HG02938 (cell line): ENCODE data around the gene MRPS10.
"Not testable (repeated sequence)": the region's sequence is repeated elsewhere in the genome, so short reads cannot be mapped to it uniquely, and the experiment has no call there.

Experiments used
- ATAC-seq: cut with Tn5 transposase; IDR thresholded peaks from one replicate; pipeline ENCODE4 v1.9.1; 2021; ENCODE audit warnings: mild to moderate bottlenecking, moderate library complexity; ENCODE audit not compliant: unreplicated experiment

MRPS10 gene

DNA sequence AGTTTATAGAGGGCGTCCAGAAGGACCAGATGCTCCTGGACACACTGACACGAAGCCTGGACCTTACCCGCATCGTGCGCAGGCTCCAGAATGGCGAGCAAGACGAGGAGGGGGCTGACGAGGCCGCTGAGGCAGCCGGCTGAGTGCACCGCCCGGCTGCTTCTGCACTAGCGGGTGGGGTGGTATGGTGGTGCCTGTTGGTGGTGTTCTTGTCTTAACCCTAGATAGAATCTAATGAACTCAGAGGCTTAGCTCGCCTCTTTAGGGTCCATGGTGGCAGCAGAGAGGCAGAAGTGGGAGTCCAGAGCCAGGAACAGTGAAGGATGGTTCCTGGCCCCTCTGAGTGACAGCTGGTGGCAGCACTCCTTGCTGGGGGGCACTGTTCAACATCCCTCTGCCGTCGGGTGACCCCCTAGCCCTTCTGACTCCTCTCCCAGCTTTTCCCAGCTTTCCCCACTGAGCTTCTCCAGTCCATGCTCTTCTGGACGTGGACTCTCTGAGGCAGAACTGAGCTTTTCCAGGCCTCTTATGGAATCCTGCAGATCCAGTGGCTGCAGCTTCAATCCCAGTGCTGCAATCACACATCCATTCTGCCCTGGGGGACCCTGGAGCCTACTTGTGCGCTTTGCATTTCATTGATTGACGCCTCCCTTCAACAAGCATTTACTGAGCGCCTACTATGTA, 38.3 kb downstream of the MRPS10 start:
- ATAC-seq = no peak

DNA sequence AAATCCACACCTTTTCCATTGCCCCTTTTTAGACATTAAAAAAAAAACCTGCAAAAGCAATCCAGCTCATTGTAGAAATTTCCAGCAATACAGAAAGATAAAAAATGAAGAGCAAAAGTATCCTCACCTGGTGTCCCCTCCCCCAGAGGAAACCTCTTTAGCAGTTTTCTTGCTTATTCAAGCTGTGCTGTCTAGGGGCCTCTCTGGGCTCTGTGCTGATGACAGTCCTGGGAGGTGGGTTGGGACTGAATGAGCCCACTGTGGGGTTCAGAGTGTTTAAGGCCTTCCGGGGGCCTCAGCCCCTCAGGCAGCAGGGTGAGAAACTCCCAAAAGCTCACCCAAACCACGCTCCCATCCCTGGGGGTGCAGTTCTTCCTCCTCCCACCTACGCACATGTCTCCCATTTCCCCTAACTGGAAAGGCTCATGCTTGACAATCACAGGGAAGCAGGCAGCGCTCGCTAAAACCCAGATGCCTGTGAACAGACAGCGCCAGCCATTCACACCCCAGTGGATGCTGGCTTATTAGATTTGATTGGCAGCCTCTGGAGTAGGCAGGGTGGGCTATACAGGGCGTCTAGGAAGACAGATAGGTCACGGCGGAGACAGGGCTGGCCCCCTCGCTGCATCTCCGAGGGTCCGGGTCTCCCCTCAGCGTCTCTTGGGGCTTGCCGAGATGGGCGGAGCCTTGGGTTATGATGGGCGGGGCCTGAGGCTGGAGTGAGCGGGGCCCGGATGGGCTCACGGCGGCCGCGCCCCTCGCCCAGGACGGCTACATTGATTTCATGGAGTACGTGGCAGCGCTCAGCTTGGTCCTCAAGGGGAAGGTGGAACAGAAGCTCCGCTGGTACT, 39.9 kb downstream of the MRPS10 start:
- no peak for ATAC-seq

DNA sequence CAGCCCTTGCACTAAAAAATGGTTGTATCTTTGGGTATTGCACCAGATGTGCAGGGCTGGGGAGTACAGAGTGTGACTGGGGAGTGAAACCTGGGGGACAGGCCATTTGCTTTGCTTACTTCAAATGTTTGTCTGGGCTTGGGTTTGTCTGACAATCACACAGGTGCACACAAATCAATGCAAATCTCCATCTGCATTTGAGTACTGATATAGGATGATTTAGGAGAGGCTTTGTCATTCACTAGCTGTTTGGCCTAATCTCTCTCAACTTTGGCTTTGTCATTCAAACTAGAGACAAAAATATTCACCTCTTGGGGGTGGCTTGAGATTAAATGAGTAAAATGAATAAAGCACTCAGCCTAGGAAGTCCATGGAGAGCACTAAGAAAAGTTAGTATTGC, 40.7 kb downstream of the MRPS10 start:
- no peak for ATAC-seq

DNA sequence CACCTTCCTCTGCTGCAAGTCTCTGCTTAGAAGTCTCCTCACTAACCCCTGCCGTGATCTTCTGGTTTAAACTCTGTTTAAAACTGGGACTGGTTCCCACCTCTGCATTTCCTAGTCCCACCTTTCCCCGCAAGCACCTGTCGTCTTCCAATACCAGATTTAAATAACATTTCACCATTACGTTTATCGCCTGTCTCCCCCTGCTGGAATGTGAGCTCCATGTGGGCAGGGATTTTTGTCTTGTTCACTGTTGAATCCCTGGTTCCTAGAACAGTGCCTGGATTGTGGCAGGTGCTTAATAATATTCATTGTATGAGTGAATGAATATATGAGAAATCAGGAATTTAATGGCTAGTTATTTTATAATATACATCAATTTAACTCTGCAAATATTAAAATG, 41.8 kb downstream of the MRPS10 start:
- ATAC-seq = no peak

DNA sequence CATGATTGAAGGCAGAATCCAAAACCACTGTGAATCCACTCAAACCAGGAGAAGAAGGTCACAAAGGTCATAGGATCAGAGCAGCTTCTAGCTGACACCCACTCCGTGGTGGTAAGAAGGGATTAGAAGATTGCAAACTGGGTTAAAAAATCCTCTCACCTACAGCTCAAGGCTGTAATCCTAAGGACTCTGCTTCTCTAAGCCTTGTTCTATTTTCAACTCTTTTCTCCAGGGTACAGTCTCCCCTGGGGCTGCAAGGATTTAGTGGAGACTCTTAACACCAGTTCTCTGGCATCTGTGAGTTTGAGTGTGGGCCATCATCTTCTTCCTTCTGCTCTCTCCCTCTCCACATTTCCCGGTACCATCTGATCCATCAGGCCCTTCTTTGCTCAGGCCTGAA, 44.6 kb downstream of the MRPS10 start, which contains the start of gene GUCA1A:
Gene GUCA1A, plus strand, starts transcription at position 264 of the 400 bp plus-strand sequence. CDS start 250 bp downstream, outside the sequence.
- no peak for ATAC-seq

DNA sequence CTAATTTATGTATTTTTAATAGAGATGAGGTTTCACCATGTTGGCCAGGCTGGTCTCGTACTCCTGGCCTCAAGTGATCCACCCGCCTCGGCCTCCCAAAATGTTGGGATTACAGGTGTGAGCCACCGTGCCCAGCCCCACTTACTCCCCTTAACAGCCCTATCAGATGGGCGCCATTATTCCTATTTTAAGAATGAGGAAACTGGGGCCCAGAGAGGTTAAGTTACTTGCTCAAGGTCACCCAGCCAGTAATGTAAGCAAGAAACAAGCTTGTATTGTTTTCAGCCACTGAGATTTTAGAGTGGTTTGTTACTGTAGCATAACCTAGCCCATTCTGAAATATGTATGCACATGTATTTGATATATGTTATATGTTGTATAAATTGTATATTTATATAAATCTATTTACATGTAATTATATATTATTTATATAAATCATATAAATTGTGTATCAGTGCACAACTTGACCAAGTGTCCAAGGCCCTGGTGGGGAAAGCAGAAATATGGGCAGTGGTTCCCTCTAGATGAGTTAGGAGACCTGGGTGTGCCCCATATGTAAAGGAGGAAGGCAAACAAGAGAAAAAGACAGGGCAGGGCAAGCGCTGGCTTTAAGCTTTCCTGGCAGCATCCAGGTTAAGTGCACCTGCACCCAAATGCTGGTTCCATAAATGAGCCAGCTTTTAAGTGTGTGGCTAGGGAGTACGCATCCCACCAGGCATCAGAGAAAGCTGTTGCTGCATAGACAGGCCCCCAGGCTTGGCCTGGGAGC, 45.7 kb downstream of the MRPS10 start:
- no peak for ATAC-seq

DNA sequence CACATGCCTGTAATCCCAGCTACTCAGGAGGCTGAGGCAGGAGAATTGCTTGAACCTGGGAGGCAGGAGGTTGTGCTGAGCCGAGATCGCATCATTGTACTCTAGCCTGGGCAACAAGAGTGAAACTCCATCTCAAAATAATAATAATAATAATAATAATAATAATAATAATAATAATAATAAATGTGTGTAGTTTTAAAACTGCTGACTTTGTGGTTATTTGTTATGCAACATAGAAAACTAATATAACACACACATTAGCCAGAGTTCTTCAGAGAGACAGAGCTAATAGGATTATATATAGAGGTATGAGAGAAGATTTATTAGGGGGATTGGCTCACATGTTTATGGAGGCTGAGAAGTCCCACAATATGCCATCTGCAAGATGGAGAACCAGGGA, 47.9 kb downstream of the MRPS10 start:
- not testable (repeated sequence) for ATAC-seq

DNA sequence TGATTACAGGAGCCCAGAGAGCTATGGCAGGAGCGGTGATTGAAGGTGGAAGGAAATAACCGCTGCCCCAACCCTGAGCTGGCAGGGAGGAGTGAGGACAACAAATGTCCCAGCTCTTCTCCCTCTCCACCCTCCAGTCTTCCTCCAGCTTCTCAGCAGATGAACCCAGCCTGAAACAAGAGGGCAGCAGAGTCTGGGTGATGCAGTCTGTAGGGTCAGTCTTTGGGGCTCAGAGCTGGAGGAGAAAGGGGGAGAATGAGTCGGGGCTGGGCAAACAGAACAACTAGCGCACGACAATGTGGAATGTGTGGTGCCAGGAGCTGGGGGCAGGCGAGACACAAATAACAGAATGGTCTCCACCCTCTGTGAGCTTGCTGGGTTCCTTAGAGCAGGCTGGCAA, 49.0 kb downstream of the MRPS10 start:
- no peak for ATAC-seq

DNA sequence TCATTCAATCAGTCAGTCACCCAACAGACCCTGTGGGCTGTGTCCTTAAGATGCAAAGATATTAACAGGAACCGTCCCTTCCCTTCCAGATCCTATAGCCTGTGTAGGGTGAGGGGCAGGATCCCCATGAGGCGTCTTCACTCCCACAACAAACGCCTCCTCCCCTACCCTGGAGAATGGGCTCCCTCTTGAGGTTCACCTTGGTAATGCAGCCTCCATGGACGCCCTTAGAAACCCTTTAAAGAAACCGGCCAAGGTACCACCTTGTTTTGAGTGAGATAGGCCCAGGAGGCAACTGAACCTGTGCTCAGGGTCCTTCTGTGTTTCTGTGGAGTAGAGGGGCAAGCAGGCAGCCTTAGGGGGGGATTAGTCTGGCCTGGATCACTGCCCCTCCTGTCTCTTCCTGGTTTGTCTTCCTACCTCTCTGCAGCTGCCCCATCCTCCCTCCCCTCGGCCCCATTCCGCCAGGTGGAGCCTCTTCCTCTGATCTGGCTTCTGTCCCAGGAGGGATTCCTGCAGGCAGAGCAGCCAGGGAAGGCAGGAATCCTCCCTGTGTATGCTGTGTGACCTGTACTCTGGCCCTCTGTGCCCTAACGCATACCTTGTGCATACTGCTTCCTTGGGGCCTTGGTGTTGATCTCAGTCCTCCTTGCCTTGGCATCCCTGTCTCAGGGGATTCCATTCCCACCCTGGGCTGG, 51.1 kb downstream of the MRPS10 start:
- ATAC-seq = no peak

DNA sequence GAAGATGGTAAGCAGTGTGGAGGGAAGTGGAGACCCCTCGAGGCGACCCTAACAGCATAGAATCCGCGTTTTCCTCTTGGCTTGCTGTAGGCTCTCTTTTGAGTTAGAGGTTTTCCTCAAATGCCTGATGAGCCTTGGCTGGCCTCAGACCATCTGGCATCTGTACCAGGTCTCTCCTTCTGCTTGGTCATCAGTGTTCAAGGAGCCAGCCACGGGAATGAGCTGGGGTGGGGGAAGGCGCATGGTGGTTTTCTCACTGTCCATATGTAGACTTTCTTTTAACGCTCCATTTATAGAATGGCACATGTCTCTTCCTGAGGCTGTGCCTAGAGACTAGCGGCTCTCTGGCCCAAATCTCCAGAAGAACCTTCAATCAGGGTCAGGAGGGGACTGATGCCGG, 52.6 kb downstream of the MRPS10 start:
- ATAC-seq = no peak

DNA sequence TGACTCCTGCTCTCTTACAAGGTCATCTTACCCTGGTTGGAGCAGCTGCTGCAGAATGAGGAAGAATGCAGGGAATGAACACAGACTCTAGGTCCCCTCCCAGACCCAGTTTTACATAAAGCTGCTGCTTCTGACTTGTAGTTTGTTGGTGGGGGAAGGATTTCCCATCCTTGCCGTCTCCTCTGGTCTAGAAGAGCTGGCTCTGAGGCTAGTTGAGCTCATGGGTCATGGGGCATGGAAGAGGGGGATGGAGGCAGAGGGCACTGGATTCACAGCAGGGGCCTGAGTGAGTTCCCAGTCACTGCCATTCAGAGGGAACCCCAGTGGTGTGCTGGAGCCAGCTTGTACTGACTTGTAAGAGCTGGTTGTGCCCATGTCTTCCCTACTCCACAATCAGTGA, 53.7 kb downstream of the MRPS10 start:
- no peak for ATAC-seq

DNA sequence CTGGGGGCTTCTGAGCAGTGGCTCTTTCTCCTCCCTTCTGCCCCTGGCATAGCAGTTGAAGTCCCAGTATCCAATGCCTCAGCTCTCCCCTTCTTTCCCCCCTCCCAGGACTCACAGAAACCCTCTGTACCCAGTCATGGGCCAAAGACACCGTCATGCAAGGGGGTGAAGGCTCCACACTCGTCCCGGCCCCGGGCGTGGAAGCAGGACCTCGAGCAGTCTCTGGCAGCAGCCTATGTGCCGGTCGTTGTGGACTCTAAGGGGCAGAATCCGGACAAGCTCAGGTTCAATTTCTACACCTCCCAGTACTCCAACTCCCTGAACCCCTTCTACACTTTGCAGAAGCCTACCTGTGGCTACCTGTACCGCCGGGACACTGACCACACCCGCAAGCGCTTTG, 54.8 kb downstream of the MRPS10 start:
- no peak for ATAC-seq

DNA sequence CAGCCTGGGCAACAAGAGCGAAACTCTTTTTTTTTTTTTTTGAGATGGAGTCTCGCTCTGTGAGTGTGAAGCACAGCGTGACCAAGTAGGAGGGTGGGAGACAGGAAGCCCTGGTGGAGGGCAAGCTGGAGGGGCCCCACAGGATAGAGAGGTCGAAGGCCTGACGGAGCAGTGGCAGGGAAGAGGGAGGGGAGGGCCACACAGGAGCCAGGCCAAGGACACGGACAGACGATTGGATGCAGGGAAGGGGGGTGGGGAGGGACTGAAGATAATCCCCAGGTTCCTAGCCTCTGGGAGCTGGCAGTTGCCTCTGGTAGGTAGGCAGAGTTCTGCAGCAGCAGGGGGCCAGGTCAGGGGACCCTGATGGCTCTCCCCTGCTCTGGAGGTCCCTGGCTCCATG, 55.3 kb downstream of the MRPS10 start:
- ATAC-seq = no peak

DNA sequence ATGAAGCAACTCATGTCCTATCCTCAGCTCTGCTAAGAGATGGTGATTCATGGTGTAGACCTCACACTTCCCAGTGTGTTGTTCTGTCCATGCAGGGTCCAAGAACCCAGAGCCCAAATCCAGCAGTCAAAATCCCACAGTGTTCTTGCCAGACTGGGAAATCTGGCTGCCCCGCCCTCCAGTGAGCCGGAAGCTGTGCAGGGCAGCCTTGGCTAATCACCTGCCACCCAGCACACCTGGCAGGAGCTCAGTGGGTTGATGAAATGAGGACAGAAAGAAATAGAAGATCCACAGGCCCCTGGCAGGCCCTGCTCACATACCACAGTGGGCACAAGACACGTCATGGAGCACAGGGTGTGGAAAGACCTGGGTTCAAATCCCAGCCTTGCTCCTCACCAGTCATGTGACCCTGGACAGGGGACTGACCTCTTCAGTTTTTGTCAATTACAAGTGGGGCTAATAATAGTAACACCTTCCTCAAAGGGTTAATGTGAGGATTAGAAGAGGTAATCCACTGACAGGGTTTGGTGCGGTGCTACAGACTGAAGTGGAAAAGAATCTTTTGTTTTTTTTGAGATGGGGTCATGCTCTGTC, 58.1 kb downstream of the MRPS10 start:
- no peak for ATAC-seq

DNA sequence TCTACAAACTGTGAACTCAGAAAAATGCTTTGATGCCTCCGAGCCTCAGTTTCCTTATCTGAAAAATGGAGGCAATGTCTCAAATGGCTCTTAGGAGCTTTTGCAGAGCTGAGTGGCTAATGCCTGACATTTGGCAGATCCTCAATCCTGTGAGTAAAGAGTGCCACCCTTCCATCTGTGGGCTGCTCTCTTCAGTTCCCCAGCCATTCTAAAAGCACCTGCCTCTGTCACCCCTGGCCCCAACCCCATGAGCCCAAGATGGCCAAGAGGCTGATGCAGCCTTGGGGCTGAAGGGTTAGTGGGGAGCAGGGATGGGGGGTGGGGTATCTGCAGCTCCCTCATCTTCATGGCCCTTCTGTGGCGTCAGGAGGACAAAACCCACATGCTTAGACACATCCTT, 59.0 kb downstream of the MRPS10 start:
- no peak for ATAC-seq

DNA sequence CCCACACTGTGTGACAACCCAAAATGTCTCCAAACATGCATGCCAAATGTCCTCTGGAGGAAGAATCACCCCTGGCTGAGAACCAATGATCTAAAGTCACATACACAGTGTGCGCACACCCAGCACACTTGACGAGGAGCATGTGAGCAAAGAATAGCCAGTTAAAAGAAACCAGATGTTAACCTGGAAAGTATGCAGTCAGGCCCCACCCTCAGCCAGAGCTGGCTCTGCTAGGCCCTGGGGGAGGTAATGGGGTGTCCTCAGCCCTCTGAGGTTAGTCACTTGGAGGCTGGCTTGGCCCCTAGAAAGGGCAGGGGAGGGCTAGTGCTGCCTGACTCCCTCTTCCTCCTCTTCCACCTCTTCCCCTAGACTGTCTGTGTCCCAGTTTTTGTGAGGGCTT, 59.6 kb downstream of the MRPS10 start:
- no peak for ATAC-seq
